AG08396 (cell line): Measurements from ENCODE around the gene POU1F1.
"Not testable (repeated sequence)": the region's sequence is repeated elsewhere in the genome, so short reads cannot be mapped to it uniquely, and the experiment has no call there.

Experiments
- DNase-seq: peaks from one replicate; pipeline ENCODE4 v3.0.0; 2012; ENCODE audit warnings: low spot score, mixed read lengths

The POU1F1 gene

DNA sequence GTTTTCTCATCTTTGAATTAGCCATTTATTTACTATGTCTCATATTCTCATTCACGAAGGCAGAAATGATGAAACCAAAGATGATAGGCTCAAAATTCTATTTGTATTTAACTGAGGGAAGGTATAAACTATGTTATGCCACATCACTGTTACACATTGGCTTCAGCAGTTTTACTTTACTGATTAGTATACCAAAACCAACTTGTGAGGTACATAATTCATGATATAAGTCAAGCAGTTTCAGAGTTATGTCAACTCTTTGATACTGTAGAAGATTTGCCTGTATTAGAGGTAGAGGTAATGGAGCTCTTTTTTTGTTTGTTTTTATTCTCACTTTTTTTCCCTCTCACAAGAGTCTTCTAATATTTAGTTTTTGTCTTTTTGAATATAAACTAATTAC lies 26.4 kb downstream of the POU1F1 start:
- no peak for DNase-seq

DNA sequence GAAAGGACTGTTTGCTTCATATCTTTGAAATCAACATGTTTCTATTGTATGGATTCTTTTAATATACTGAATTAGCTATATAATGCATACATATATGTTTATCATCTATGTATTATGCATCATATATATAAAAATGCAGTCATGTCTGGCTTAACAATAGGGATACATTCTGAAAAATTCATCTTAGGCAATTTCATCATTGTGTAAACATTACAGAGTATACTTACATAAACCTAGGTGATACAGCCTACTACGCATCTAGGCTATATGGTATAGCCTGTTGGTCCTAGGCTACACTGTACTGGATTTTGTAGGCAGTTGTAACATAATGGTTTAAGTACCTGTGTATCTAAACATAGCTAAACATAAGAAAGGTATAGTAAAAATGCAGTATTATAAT lies 27.6 kb downstream of the POU1F1 start:
- no peak for DNase-seq

DNA sequence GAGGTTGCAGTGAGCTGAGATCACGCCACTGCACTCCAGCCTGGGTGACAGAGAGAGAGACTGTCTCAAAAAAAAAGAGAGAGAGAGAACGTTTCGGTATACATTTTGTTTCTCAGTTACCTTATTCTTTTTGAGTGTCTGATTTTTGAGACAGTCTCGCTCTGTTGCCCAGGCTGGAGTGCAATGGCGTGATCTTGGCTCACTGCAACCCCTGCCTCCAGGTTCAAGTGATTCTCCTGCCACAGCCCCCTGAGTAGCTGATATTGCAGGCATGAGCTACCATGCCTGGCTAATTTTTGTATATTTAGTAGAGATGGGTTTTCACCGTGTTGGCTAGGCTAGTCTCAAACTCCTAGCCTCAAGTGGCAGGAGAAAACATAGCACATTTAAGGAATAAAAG lies 28.2 kb downstream of the POU1F1 start:
- not testable (repeated sequence) for DNase-seq

DNA sequence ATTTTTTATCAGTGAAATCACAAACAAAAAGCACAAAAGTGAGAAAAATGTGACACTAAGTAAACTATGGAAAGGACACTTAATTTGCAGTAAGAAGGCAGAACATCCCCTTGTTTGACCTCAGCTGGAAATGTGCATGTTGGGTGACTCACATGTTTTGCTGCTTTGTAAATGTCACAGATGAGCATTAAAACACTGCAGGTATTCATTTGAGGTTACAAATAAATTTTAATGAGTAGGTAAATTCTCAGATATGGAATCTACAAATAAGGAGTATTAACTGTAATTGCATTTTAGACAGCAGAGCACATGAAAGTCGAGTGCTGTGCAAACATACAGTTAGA lies 29.0 kb downstream of the POU1F1 start:
- no peak for DNase-seq

DNA sequence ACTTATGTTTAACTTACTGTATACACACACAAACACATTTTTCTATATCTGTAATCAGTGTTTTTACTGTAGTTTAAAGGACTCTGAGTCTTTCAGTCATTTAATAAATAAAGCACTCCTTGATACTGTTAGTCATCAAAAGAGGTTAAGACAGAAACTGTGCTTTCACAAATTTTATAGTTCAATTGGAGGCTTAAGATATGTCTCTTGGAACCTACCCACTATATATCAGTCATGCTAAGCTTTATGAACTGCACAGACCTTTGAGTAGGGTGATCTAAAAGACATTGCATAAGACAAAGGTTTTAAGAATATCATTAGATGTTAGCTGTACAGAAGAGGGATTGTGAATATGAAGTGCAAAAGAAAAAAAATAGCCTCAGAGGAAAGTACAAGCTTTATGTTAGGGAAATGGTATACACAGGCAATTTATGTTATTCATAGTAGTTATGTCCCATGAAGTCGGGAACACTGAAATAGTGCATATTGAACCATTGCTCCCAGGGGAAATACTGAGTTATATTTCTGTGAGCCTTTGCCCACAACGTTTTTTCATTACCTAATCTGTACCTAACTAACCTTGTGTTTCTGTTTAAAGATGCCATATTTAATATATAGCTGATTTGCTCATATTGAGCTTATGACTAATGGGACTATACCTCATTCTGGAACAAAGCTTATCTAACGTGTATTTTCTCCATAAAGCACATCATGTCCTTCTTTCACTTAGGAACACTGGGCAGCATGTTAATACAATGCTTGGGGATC lies 29.5 kb downstream of the POU1F1 start:
- no peak for DNase-seq

DNA sequence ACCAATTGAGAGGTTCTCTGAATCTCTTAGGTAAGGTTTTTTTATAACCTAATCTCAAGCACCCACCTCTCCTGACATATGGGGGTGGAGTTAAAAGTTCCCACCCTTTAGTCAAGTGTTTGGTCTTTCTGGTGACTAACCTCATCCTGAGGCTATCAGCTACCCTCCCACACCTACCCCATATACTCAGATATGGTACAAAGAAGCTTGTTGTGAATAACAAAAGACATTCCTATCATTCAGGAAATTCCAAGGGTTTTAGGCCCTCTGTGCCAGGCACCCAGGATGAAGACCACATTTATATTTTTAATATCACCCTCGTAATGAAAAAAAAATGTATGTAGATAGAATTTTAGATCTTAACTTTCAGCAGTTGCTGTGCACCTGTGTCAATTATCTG lies 40.3 kb downstream of the POU1F1 start:
- DNase-seq = no peak

DNA sequence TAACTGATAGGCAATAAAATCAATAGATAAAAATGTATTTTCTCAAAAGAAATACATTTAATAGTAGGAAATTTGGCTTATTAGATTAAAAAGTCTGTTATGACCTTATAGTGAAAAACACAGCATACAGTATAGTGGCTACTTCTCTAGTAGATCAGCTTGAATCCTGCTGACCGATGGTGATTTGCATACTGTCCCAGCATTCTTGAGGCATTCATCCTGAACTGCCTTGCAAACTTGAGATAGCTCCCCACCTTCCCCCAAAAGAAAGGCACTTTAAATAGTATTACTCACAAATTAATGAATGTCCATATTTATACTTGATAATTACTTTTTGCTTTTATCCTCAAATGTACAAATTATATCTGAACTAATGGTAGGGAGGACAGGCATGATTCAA lies 42.6 kb downstream of the POU1F1 start:
- no peak for DNase-seq

DNA sequence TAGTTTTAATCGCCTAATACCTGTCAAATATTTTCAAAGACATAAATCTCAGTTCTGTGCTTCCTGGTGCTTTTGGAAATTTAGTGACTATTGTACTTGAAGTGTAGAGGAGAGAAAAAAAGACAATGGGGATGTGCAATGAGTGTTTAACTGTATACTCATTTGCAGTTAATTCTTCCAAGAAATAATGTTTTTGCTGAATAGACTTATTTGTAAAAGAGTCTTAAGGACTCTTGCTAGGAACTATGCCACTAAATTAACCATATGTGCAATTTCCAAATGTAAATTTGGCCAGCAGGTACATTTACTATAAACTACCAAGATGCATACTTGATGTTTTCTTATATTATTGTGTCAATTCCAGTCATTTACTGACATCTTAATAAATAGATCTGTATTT lies 47.3 kb downstream of the POU1F1 start:
- DNase-seq = no peak

DNA sequence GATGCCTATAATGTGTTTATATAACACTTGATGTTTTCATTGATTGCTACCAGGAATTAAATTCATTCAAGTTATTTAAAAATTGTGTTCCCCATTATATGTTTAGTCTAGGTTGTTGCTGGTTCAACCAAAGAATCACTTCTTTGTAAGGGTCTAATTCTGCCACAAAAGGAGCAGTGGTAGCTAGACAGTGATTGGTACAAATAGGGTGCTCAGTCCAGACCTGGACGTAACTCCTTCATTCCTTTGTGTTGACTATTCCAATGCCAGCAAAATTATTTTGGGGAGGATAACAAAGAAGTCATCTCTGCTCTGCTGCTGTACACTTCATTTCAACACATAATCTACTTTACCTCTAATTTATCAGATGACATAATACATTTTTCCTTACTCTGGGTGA lies 48.1 kb downstream of the POU1F1 start:
- DNase-seq = peak; percentile 26

DNA sequence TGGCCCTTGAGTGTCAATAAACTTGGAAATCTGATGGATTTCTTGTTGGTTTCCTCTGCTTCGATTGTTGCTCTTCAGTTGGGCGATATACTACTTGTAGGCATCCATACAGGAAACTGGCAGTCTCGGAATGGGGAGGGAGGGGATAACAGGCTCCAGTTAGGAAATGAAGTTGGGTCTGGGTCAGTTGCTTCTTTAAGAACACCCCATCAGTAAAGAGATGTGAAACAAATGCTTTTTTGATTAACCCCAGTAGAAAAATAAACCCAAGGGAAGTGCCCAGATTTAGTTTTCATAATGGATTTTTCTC lies 48.6 kb downstream of the POU1F1 start:
- no peak for DNase-seq

DNA sequence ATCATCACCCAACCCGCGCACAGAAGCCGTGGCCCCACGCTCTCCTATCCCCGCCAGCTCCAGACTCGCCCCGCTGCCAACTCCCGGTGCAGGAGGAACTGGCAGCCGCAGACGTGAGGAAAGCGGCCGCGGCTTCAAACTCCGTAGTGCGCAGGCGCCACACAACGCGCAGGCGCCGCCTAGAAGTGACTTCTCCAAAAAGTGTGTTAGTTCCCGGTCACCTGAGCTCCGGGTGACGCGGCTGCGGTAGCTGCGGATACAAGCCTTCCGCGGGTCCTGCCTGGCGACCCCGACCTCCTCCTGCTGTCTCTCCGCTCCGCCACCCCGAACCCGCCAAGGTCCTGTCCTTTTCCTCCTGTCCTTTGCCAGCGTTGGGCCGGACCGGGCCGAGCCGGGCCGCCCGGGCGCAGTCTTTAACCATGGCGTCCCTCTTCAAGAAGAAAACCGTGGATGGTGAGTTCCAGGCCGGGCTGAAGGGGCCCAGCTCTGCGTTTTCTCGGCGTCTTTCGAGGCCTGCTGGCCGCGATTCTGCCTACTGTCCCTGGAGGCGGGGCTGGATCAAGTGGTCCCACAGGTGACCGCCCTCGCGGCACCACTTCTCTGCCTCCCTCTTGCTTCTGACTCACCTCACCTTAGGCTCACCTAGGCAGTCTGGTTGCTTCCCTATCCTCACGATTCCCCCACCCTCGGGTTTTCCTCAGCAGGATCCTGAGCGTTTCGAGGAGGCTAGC lies 49.1 kb downstream of the POU1F1 start, which contains the start of gene CHMP2B:
TSS of gene CHMP2B (plus strand) at position 206 of the 731 bp plus-strand sequence. CDS start at position 420, 214 bp downstream.
- peak; percentile 93 for DNase-seq

DNA sequence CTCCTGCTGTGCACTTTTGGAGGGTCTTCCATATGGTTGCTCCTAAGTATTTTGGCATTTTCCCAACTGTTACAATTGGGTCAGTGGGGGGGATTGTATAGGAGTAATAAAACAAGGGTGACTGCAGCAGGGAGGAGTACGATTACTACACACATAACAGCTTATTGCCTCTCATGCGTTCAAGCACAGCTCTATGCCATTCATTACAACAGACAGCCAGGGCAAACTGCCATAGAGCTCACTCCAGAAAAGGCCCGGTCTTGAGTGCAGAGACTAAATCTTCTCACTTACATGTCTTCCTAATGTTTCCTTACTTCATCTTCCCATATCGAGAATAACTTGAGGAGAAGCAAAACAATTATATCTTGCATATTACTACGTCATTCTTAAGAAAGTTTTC lies 50.7 kb downstream of the POU1F1 start:
- no peak for DNase-seq

DNA sequence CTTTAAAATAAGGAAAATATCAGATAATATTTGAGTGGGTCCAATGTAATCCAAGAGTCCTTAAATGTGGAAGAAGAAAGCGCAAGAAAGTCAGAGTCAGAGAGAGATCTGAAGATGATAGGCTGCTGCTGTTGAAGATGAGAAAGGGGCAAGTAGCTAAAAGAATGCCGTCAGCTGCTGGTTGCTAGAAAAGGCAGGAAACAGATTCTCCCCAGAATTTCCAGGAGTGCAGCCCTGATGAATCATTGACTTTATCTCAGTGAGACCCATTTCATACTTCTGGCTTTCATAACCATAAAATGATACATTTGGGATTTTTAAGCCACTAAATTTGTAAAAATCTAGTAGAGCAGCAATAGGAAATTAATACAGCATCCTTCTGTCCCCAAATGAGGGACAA lies 56.8 kb downstream of the POU1F1 start:
- DNase-seq = no peak

DNA sequence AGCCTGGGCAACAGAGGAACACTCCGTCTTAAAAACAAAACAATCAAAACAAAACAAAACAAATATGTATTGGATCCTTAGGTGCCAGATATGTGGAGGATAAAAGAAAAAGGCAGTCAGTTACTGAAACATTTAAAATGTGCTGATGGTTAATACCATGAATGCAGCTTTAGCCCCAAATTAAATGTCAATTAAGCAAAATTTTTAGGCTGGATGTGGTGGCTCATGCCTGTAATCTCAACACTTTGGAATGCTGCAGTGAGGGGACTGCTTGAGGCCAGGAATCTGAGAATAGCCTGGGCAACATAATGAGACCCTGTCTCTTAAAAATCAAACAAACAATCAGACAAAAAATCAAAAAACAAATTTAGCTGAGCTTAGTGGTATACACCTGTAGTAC lies 57.8 kb downstream of the POU1F1 start:
- no peak for DNase-seq
